SK-N-SH (cell line): Measurements from ENCODE around the gene IQSEC3. TPM values are rescaled to one million over a fixed set of nuclear protein-coding genes. Genes with fewer than 3 reads are reported as not detected.
"Not testable (repeated sequence)": the region's sequence is repeated elsewhere in the genome, so short reads cannot be mapped to it uniquely, and the experiment has no call there.

Experiments
- CTCF ChIA-PET: fragments of 300-600, 350-600 bp; formaldehyde crosslinking; extraction: SDS; loops from one replicate; lab custom pipeline; 2021; lab: Yijun Ruan, JAX
- POLR2A ChIA-PET: fragments of 350-600 bp; sonication (Branson Sonifier 250); formaldehyde crosslinking; extraction: SDS; loops from one replicate; lab custom pipeline; 2020; ENCODE audit warnings: antibody characterized with exemption, inconsistent platforms; lab: Yijun Ruan, JAX
- DNase-seq: peaks from one replicate; pipeline ENCODE4 v3.0.0; 2012
- H2AFZ ChIP-seq: fragments of 200-600 bp; sonication (generic); 2 replicates; pipeline ENCODE4 v1.8.1; 2016; ENCODE audit warnings: antibody characterized with exemption, mild to moderate bottlenecking, low read depth
- H3F3A ChIP-seq: fragments of 200-600 bp; sonication (generic); replicated peaks from 2 replicates; pipeline ENCODE3; 2016; ENCODE audit warnings: antibody characterized with exemption, mild to moderate bottlenecking; ENCODE audit not compliant: insufficient read depth
- H3K27ac ChIP-seq, 2 experiments: fragments of 200-500 bp in 1 of 2; fragments of 200-600 bp in 1 of 2; sonication (Bioruptor generic) in 1 of 2; sonication (generic), shearing (Covaris generic) in 1 of 2; 2 replicates each; pipeline versions ENCODE4 v1.5.1 to v1.6.1; 2014 to 2016; ENCODE audit warnings: low read depth in 2 of 2, inconsistent platforms in 1 of 2, low read length in 1 of 2, mild to moderate bottlenecking in 1 of 2, mixed read lengths in 1 of 2
- H3K27me3 ChIP-seq: fragments of 200-600 bp; sonication (generic), shearing (Covaris generic); 2 replicates; pipeline ENCODE4 v1.6.1; 2016; ENCODE audit warnings: mixed run types; ENCODE audit not compliant: insufficient read depth
- H3K36me3 ChIP-seq, 2 experiments: fragments of 200-500 bp in 1 of 2; fragments of 200-600 bp in 1 of 2; sonication (Bioruptor generic) in 1 of 2; sonication (generic) in 1 of 2; replicated peaks in 1 of 2; 2 replicates each; pipeline versions ENCODE3 to v1.5.1; 2014 to 2016; ENCODE audit warnings: low read length in 1 of 2, mild to moderate bottlenecking in 1 of 2; ENCODE audit not compliant: insufficient read depth in 2 of 2, control insufficient read depth in 1 of 2
- H3K4me1 ChIP-seq, 2 experiments: fragments of 200-500 bp in 1 of 2; fragments of 200-600 bp in 1 of 2; sonication (Bioruptor generic) in 1 of 2; sonication (generic), shearing (Covaris generic) in 1 of 2; 2 replicates each; pipeline versions ENCODE4 v1.5.1 to v1.6.1; 2014 to 2016; ENCODE audit warnings: low read depth in 1 of 2, low read length in 1 of 2, mixed run types in 1 of 2; ENCODE audit not compliant: insufficient read depth in 2 of 2, control insufficient read depth in 1 of 2
- H3K4me2 ChIP-seq: fragments of 200-600 bp; sonication (generic), shearing (Covaris generic); 2 replicates; pipeline ENCODE4 v1.6.1; 2017; ENCODE audit warnings: mixed run types
- H3K4me3 ChIP-seq, 2 experiments: fragments of 200-500 bp in 1 of 2; fragments of 200-600 bp in 1 of 2; sonication (Bioruptor generic) in 1 of 2; sonication (generic), shearing (Covaris generic) in 1 of 2; 2 replicates each; pipeline versions ENCODE4 v1.5.1 to v1.8.1; 2014 to 2016; ENCODE audit warnings: low read depth in 2 of 2, inconsistent platforms in 1 of 2, low read length in 1 of 2, mild to moderate bottlenecking in 1 of 2, mixed read lengths in 1 of 2, moderate library complexity in 1 of 2
- H3K79me2 ChIP-seq: fragments of 200-600 bp; sonication (generic); 2 replicates; pipeline ENCODE4 v1.8.1; 2017; ENCODE audit warnings: mild to moderate bottlenecking; ENCODE audit not compliant: insufficient read depth
- H3K9ac ChIP-seq: fragments of 200-600 bp; sonication (generic); 2 replicates; pipeline ENCODE4 v1.6.1; 2017; ENCODE audit warnings: mixed run types
- H3K9me2 ChIP-seq: fragments of 200-600 bp; sonication (generic); 2 replicates; pipeline ENCODE4 v1.6.1; 2017; ENCODE audit warnings: mixed run types
- H3K9me3 ChIP-seq: fragments of 200-600 bp; sonication (generic); 2 replicates; pipeline ENCODE4 v1.6.1; 2017; ENCODE audit warnings: mixed run types, mild to moderate bottlenecking, moderate library complexity
- H4K20me1 ChIP-seq: fragments of 200-600 bp; sonication (generic); 2 replicates; pipeline ENCODE4 v1.6.1; 2017; ENCODE audit warnings: mild to moderate bottlenecking, mixed run types; ENCODE audit not compliant: insufficient read depth
- ELF1 ChIP-seq: IDR thresholded peaks from 2 replicates; pipeline ENCODE4 v1.4.0; 2012
- FOXJ3 ChIP-seq: sonication (generic); formaldehyde crosslinking; IDR thresholded peaks from 2 replicates; pipeline ENCODE4 v1.5.1; 2020; ENCODE audit warnings: mild to moderate bottlenecking, missing genetic modification reagents
- IRF3 ChIP-seq: fragments of 150-350 bp; IDR thresholded peaks from 2 replicates; pipeline ENCODE4 v1.6.1; 2016; ENCODE audit warnings: mild to moderate bottlenecking, low read depth, low read length
- PBX3 ChIP-seq: IDR thresholded peaks from 2 replicates; pipeline ENCODE4; 2012
- POLR2AphosphoS5 ChIP-seq: IDR thresholded peaks from 2 replicates; pipeline ENCODE4 v1.6.1; 2012; ENCODE audit warnings: low read depth, low read length
- USF1 ChIP-seq: IDR thresholded peaks from 2 replicates; pipeline ENCODE4 v1.4.0; 2012; ENCODE audit warnings: low read depth, borderline replicate concordance
- USF2 ChIP-seq: fragments of 150-350 bp; IDR thresholded peaks from 2 replicates; pipeline ENCODE4 v1.6.1; 2017; ENCODE audit warnings: antibody characterized with exemption, low read length, low read depth, borderline replicate concordance
- WGBS: methylation state at CpG from one replicate; pipeline ENCODE4 v1.1.6; 2017; ENCODE audit warnings: low lambda C conversion rate; 5-methylcytosine and 5-hydroxymethylcytosine counted together
- polyA plus RNA-seq, 3 experiments: library from polyadenylated mRNA; depleted of rRNA; stranded (reverse); fragments of >200 nt; gene quantifications; 2 replicates each; pipeline ENCODE4 v1.2.3, GENCODE V29; 2012

IQSEC3 gene
- polyA plus RNA-seq, 1 of the 3 experiments (the other 2 are of a cell fraction): 0.02 TPM

- H3K27ac ChIP-seq, H3K4me2 ChIP-seq, H3K36me3 ChIP-seq, DNase-seq, H3K79me2 ChIP-seq, H3K9me2 ChIP-seq, POLR2A ChIA-PET, H3F3A ChIP-seq, H3K4me3 ChIP-seq, H3K27me3 ChIP-seq, H3K9me3 ChIP-seq, H3K4me1 ChIP-seq, H3K9ac ChIP-seq, H2AFZ ChIP-seq, H4K20me1 ChIP-seq: not testable (repeated sequence)
- CTCF ChIA-PET: interaction anchor here (1.1 to 1.5 kb wide), 2 partner anchors 11 to 19 kb away, joined by 3 read pairs; no protein-coding TSS in a partner anchor
- 59% methylated on average over 7 of the region's 7 CpGs for WGBS
Measured at GRCh38 chr12:133616-134232, 67.2 kb downstream of the IQSEC3 start.

DNA sequence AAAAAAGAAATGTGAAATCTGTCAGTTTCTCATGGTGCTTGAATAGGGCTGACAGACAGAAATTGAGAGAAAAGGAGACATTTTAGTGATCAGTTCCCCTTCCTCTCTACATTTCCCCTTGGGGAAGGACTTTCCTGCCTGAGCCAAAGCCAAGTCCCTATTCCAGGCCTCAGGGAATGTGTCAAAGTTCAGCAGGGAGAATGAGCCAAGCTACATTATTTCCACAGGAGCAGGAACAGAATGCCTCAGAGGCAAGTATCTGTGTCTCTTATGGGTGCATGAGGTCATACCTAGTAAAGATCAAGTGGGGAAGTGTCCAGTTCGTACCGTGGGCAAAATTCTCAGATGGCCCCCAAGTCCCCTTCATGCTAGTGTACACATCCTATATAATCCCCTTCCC is 68.6 kb downstream of the IQSEC3 start:
- 17% methylated on average over 2 of the region's 2 CpGs for WGBS

More for the DNA sequence above, 68.6 kb downstream of the IQSEC3 start:
- Histone ChIP-seq H3K9ac (no peak overlapping the region), H3F3A (no peaks in the 10 kb centered on the region), H3K27ac (no peak overlapping the region), H4K20me1 (no peaks in the 10 kb centered on the region), H2AFZ (no peak overlapping the region), H3K4me3 (no peak overlapping the region), H3K9me2 (no peaks in the 10 kb centered on the region), H3K4me2 (no peak overlapping the region), H3K9me3 (no peaks in the 10 kb centered on the region), H3K79me2 (no peaks in the 10 kb centered on the region), H3K4me1 (no peaks in the 10 kb centered on the region), H3K36me3 (no peaks in the 10 kb centered on the region), H3K27me3 (no peaks in the 10 kb centered on the region; the same call in 1 of the 2 replicates)
- TF ChIP-seq USF2 (no peak), IRF3 (no peak), POLR2AphosphoS5 (no peak), USF1 (no peak), PBX3 (no peak), FOXJ3 (CRISPR knock-in tag) (no peak), ELF1 (no peak)
- ChIA-PET POLR2A (no interaction called here), CTCF (interaction anchor here (1.5 kb wide), 1 partner anchor 18 kb away, joined by 3 read pairs; no protein-coding TSS in a partner anchor)
- DNase-seq: no peak
